Measurements from ENCODE around the gene LMTK3. TPM values are rescaled to one million over a fixed set of nuclear protein-coding genes. Genes with fewer than 3 reads are reported as not detected.

LMTK3 gene
- polyA plus RNA-seq, 4 donors = 0.41 to 5.3 (median 2.0) TPM

GRCh38 chr19:48510421-48511268 is 990 bp downstream of the LMTK3 start:
- no peak for DNase-seq (ENCODE audit: low read depth in 4 of 4, low spot score in 3 of 4)

DNA sequence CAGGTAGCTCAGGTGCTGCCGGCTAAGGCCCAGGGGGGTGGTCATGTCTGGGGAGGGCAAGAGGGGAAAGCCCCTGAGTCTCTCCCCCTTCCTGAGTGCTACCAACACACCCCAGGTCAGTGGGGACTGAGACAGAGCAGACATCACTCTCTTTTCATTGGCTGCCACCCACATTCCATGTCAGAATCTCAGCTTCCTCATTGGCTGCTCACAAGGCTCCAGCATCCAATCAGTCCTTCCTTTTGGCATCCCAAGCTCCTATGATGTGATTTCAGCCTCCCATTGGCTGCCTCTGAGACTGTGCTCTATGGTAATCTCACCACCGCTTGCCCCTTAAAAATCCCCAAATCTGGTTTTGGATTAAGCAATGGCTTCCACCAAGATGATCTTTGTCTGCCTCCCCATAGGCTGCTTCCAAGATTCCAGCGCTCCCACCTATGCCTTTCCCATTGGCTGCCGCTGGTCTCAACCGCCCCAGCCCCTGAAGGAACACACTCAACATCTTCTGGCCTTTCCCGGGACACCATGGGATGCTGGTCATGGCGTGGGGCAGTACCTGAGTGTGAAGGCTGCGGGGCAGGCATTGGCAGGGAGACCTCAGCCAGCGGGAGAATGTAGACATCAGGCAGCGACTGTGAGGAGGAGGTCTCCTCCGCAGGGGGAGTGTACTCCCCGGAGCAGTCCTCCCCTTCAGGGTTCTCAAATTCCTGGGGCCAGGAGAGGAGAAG is 2.0 kb downstream of the LMTK3 start:
- no peak for DNase-seq (ENCODE audit: low read depth in 4 of 4, low spot score in 3 of 4)

DNA sequence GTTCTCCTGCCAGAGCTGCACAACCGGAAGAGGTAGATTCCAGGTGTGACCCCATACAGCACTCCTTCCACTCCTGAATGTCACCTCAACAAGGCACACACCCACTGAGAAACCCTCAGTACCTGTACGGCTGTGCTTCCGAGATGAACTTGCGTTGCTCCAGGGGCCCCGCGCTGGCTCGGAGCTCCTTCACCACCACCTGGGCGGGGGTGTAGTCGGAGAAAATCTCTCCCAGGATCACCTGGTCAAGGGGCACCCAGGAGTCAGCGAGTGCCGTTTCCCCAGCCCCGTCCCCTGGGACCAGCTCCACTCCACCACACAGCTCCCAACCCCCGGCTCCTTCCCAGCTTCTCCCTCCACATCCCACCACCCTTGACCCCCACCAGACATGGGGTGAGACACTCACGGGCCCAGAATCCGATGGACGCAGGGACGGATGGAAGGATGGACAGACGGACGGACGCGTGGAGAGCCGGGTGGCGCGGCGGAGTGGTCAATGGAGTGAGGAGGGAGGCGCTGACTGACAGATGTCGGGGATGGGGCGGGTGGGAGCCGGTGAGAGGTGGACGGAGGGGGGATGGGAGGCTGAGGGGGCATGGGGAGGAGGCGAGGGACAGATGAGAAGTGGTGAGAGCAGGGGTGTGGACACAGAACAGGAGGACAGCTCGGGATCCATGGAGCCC is 2.8 kb downstream of the LMTK3 start:
- DNase-seq (ENCODE audit: low read depth in 4 of 4, low spot score in 3 of 4) = no peak

GRCh38 chr19:48507911-48508439 is 3.7 kb downstream of the LMTK3 start:
- no peak for DNase-seq (ENCODE audit: low read depth in 4 of 4, low spot score in 3 of 4)

GRCh38 chr19:48506138-48506733 is 5.4 kb downstream of the LMTK3 start:
- no peak for DNase-seq (ENCODE audit: low read depth in 4 of 4, low spot score in 3 of 4)

DNA sequence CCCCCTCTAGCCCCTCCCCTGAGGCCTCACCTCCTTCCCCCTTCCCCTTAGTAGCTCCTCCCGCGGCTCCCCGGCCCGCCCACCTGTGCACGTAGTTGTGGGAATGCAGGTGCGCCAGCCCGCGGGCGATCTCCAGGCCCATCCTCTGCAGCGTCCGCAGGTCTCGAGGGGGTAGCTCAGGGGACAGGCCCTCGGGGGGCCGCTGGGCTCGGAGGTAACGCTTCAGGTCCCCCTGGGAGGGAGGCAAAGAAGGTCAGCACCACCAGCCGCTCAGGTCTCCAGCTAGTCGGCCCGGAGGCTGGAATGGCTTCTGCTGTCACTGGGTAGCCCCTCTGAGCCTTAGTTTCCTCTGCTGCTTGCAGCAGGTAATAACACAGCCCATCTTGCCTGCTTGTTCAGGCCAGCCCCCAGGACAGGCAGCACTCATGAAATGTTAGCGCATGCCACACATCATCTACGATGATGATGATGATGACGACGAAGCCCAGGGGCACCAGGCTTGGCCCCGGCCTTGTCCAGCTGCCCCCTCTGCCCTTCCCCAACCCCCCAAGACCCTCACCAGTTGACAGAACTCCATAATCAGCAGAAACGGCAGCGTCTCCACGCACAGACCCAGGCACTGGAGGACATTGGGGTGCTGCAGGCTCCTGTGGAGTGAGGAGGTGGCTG is 9.2 kb downstream of the LMTK3 start:
- DNase-seq (ENCODE audit: low read depth in 4 of 4, low spot score in 3 of 4) = no peak

DNA sequence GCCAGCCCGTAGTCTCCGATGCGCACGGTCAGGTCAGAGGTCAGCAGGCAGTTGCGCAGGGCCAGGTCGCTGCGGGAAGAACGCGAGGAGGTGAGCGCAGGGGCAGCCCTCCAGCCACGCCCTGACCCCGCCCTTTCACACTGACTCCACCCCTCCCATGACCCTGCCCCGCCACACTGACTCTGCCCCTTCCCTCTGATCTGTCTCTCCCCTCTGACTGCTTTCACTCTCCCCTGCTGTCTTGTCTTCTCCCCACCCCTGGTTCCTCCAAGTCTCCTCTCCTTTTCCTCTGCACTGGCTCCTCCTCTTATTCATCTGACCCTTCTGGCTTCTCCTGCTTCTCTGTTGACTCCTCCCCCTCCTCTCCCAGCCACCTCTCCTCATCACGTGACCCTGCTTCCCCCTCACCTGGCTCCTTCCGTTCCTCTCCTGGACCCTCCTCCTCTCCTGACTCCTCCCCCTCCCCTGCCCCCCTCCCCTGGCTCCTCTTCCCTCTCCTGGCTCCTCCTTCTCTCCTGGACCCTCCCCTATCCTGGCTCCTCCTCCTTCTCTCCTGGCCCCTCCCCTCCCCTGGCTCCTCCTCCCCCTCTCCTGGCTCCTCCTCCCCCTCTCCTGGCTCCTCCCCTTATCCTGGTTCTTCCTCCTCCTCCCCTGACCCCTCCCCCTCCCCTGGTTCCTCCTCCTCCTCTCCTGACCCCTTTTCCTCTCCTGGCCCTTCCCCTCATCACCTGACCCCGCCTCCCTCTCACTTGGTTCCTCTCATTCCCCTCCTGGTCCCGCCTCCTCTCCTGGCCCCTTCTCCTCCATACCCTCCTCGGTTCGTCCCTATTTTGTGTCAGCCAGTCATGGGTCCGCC is 9.9 kb downstream of the LMTK3 start:
- DNase-seq (ENCODE audit: low read depth in 4 of 4, low spot score in 3 of 4) = peak; percentile 73 to 87 (median 82)

- DNase-seq (ENCODE audit: low read depth in 4 of 4, low spot score in 3 of 4) = no peak
These were observed 10.7 kb downstream of the LMTK3 start for GRCh38 chr19:48500830-48501493.

DNA sequence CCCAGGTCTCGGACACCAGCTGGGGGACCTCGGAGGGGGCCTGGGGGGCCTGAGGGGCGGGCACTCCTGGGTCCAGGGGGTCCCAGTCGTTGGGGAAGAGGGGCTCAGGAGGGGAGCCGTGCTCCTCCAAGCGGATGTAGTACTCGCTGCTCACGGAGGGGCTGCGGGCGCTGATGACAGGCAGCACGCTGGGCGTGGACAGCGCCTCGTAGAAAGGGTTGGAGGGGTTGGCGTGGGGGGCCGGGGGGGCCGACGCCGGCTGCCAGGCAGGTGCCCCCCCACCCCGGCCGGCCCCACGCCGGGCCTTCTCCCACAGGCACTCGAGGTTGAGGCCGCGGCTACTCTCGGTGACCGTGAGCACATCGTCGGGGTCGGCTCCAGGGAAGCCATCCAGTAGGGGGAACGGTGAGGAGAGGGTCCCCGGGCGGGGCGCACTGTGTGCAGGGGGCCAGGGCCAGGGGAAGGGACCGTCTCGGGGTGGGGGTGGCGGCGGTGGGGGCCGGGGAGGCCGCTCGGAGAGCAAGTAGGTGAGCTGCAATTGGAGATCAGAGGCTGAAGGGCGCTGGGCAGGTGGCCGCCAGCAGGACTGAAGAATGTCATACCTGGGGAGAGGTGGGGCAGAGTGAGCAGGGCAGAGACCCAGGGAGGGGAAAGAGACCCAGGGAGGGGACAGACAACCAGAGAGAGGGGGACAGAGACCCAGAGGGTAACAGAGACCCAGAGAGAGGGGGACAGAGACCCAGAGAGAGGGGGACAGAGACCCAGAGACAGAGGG is 12.1 kb downstream of the LMTK3 start:
- DNase-seq (ENCODE audit: low read depth in 4 of 4, low spot score in 3 of 4) = no peak

- DNase-seq (ENCODE audit: low read depth in 4 of 4, low spot score in 3 of 4) = no peak
These were observed 12.9 kb downstream of the LMTK3 start for GRCh38 chr19:48498595-48499311.

DNA sequence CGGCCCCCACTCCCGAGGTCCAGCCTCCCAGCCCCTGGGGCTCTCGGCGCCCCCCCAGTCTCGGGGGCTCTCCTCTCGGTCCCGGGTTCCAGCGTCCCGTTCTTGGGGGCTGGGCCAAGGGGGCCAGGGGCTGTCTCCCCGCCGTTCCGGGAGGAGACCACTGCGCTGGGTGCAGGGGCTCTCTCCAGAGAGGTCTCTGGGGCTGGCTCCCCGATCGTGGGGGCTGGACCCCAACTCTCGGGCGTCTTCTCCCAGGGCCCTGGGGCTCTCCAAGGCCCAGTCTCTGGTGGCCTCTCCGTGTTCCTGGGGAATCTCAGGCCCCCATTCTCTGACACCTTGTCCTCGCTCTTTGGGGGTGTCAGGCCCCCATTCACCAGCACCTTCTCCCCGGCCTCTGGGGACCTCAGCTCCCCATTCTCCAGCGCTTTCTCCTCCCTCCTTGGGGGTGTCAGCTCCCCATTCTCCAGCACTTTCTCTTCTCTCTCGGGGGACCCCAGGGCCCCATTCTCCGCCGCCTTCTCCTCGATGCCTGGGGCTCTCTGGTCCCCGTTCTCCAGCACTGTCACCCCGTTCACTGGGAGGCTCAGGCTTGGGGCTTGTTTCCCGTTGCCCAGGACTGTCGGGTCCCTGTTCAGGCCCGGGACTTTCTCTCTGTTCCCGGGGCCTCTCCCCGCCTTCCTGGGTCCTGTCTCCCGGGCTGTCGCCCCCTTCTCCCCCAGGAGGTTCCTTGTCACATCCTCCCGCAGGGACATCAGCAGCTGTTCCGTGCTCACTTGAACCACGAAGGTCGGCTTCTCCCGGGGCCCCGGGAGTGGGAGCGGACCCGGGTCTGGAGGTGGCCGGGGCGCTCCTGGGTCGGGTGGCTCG is 13.7 kb downstream of the LMTK3 start:
- no peak for DNase-seq (ENCODE audit: low read depth in 4 of 4, low spot score in 3 of 4)

DNA sequence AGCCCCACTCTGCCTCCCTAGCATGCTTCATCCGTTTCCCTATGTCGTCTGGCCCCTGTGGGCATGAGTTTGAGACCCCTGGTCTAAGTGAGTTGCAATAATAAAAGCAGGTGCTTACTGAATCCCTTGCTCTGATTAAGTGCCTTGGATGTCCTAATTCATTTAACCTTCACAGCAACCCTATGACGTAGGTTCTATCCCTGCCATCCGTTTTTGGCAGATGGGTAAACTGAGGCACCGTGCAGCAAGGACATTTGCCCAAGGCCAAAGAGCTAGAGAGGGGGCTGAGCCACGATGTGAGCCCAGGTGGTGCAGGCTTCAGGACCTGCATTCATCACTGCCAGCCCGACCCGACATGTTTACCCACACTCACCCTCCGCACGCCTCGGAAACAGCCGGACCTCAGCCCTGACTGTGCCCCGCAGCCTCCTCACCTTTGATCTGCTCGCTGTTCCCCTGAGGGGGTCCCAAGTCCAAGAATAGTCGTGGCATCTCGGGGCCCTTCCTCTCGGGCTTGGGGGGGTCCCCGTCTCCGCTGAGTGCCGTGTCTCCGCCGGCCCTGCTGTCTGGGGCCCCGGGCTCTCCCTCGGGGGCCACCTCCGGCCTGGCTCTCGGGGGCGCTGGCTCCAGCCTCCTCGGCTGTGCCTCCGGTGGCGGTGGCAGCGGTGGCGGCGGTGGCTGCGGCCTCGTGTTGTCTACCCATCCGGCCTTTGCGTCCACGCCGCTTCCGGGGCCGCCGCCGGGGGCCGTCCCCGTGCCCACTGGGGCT is 14.5 kb downstream of the LMTK3 start:
- no peak for DNase-seq (ENCODE audit: low read depth in 4 of 4, low spot score in 3 of 4)

DNA sequence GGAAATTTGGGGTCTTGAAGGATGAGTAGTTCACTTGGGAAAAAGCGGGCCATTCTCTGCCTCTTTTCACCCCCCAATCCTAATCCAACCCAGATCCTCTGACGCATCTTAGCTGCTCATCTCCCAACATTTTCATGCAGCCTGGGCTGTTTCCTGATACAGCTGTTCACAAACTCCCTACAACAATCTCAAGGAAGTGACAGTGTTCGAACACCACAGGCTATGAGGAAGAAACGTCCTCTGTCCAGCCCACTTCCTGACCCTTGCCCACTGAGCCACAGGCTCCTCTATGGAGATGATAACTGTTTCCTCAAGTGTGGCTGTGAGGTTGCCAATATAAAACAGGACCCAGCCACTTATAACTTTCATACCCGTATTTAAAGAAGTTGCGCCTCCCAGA is 16.2 kb downstream of the LMTK3 start:
- DNase-seq (ENCODE audit: low read depth in 4 of 4, low spot score in 3 of 4) = no peak

DNA sequence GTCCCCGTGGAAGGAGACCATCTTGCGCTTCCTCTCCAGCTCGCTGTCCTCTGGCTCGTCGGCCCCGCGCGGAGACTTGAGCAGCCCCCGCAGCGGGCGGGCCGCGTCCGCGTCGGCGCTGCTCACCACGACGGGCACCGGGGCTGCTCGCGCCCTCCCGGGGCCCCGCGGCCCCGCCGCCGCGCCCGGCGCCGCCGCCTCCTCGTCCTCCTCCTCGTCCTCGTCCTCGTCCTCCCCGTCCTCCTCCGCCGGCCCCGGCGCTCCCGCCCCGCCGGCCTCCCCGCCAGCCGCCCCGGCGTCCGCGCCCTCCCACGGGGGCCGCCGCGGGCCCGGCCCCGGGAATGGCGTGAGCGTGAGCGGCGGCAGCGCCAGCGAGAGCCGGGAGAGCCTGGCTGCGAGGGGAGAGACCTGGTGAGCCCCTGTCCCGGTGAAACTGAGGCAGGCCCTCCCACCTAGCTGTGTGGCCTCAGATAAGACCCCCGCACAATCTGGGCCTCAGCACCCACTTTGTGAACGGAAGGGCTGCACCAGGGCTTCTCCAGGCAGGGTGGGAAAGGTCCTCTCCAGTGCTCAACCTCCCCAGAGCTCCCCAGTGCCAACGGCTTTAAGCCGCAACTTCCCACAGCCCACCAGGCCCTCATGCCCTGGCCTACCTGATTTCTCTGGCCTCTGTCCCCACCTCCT is 17.8 kb downstream of the LMTK3 start:
- DNase-seq (ENCODE audit: low read depth in 4 of 4, low spot score in 3 of 4) = no peak
